NCI-H460 (cell line): ENCODE results near the gene GPC3. TPM values are rescaled to one million over a fixed set of nuclear protein-coding genes. Genes with fewer than 3 reads are reported as not detected.

Source experiments
- DNase-seq: peaks from one replicate; pipeline ENCODE4 v3.0.0-alpha.2; 2016; ENCODE audit warnings: low read depth; ENCODE audit errors: extremely low read depth
- total RNA-seq: library from RNA; depleted of rRNA; stranded (reverse); fragments of >200 nt; shearing (Covaris generic); gene quantifications from 2 replicates; pipeline ENCODE4 v1.2.3, GENCODE V29; 2014

The GPC3 gene
- total RNA-seq, 1 experiment from 2014 or later: not detected

GRCh38 chrX:133971586-133971985 lies 13.8 kb downstream of the GPC3 start:
- DNase-seq: no peak

- DNase-seq: no peak
Observed at GRCh38 chrX:133970076-133970475, 15.3 kb downstream of the GPC3 start.

- DNase-seq: no peak
Observed at GRCh38 chrX:133969191-133969590, 16.2 kb downstream of the GPC3 start.

GRCh38 chrX:133968109-133968508 lies 17.3 kb downstream of the GPC3 start:
- no peak for DNase-seq

- DNase-seq: no peak
Observed at GRCh38 chrX:133966199-133966598, 19.2 kb downstream of the GPC3 start.

GRCh38 chrX:133965321-133965720 lies 20.1 kb downstream of the GPC3 start:
- DNase-seq: no peak

GRCh38 chrX:133961046-133961445 lies 24.3 kb downstream of the GPC3 start:
- DNase-seq: no peak

- DNase-seq: no peak
Observed at GRCh38 chrX:133959972-133960371, 25.4 kb downstream of the GPC3 start.

- DNase-seq: no peak
Observed at GRCh38 chrX:133958997-133959688, 26.3 kb downstream of the GPC3 start.

- DNase-seq: no peak
Observed at GRCh38 chrX:133956570-133957340, 28.6 kb downstream of the GPC3 start.

GRCh38 chrX:133953785-133954355 lies 31.5 kb downstream of the GPC3 start:
- DNase-seq: no peak

GRCh38 chrX:133953078-133953477 lies 32.3 kb downstream of the GPC3 start:
- no peak for DNase-seq

- no peak for DNase-seq
Observed at GRCh38 chrX:133951098-133951497, 34.3 kb downstream of the GPC3 start.

- no peak for DNase-seq
Observed at GRCh38 chrX:133950214-133950613, 35.2 kb downstream of the GPC3 start.

GRCh38 chrX:133948895-133949294 lies 36.5 kb downstream of the GPC3 start:
- no peak for DNase-seq

- no peak for DNase-seq
Observed at GRCh38 chrX:133947996-133948395, 37.4 kb downstream of the GPC3 start.

- DNase-seq: no peak
Observed at GRCh38 chrX:133947022-133947421, 38.4 kb downstream of the GPC3 start.

- no peak for DNase-seq
Observed at GRCh38 chrX:133943507-133943906, 41.9 kb downstream of the GPC3 start.

GRCh38 chrX:133939655-133940302 lies 45.6 kb downstream of the GPC3 start:
- no peak for DNase-seq

GRCh38 chrX:133938530-133938929 lies 46.9 kb downstream of the GPC3 start:
- no peak for DNase-seq

GRCh38 chrX:133937022-133937421 lies 48.4 kb downstream of the GPC3 start:
- no peak for DNase-seq
